ENCODE measurements around the gene DGAT2.

The DGAT2 gene

DNA sequence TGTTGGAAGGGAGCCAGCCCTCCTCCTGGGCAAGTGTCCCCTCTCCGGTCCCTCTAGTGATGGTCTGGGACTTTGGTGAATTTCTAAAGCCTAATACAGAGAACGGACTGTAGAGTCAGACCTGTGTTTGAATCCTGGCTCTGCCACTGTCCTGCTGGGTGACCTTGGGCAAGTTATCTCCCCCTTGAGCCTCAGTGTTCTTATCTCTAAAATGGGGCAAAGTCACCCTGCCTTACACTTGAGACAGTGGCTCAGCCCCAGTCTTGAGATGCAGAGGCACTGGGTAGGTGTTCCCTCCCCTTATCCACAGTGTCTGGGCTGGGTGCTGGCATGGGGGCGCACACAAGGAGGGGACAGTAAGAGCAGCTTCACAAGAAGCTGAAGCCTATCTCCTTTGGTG lies 20.9 kb downstream of the DGAT2 start:
- Histone ChIP-seq H4K20me1 (ENCODE audit: low read depth, low read length) (no peaks in the 10 kb centered on the region), H3K4me3 (ENCODE audit: insufficient read depth, low read length, poor library complexity, severe bottlenecking) (no peak overlapping the region), H3K4me2 (ENCODE audit: low read depth, low read length, poor library complexity, severe bottlenecking) (no peak overlapping the region), H3K9me2 (replicated peaks; ENCODE audit: insufficient read depth, low read length) (no peaks in the 10 kb centered on the region), H3K36me3 (ENCODE audit: low read length) (no peaks in the 10 kb centered on the region), H3K27me3 (ENCODE audit: low read length) (no peaks in the 10 kb centered on the region), H3K27ac (ENCODE audit: low read depth, low read length) (no peak overlapping the region), H3F3A (ENCODE audit: insufficient read depth) (no peaks in the 10 kb centered on the region), H3K79me2 (ENCODE audit: insufficient read depth, low read length) (no peaks in the 10 kb centered on the region), H2AFZ (ENCODE audit: low read depth, low read length, severe bottlenecking) (no peak overlapping the region), H3K9me3 (ENCODE audit: insufficient read depth, low read length) (no peaks in the 10 kb centered on the region), H3K9ac (ENCODE audit: low read length) (no peak overlapping the region)
- TF ChIP-seq EZH2phosphoT487 (conservative IDR thresholded peaks at IDR 0.05; ENCODE audit: low read length) = no peak
- TF ChIP-seq, protein P1, sequence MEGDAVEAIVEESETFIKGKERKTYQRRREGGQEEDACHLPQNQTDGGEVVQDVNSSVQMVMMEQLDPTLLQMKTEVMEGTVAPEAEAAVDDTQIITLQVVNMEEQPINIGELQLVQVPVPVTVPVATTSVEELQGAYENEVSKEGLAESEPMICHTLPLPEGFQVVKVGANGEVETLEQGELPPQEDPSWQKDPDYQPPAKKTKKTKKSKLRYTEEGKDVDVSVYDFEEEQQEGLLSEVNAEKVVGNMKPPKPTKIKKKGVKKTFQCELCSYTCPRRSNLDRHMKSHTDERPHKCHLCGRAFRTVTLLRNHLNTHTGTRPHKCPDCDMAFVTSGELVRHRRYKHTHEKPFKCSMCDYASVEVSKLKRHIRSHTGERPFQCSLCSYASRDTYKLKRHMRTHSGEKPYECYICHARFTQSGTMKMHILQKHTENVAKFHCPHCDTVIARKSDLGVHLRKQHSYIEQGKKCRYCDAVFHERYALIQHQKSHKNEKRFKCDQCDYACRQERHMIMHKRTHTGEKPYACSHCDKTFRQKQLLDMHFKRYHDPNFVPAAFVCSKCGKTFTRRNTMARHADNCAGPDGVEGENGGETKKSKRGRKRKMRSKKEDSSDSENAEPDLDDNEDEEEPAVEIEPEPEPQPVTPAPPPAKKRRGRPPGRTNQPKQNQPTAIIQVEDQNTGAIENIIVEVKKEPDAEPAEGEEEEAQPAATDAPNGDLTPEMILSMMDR (IDR thresholded peaks at IDR 0.05; ENCODE audit: insufficient read depth, low read length, poor library complexity, severe bottlenecking) = no peak

DNA sequence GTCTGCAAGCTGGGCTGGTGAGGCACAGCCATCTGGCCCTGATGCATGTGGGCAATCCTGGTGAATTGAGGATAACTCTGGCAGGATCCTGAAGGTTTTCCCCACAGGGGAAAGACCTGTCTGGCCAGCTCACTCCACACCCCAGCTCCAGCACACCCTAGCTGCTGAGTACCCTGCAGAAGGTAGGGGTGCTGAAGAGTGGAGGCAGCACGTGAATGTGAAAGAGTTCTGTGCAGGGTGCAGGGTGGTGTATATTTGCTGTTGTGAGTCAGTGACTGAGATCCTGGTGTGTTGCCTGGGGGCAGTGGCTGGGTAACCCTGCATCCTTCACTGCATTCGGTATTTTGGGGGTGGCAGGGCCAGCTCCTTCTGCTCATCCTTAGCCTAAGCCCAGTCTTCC lies 22.4 kb downstream of the DGAT2 start:
- H3K9me3 ChIP-seq (ENCODE audit: insufficient read depth, low read length) = no peaks in the 10 kb centered on the region
- H3K27me3 ChIP-seq (ENCODE audit: low read length) = no peaks in the 10 kb centered on the region
- no peak for TF ChIP-seq EZH2phosphoT487 (conservative IDR thresholded peaks at IDR 0.05; ENCODE audit: low read length)
- TF ChIP-seq, protein P1 (IDR thresholded peaks at IDR 0.05; ENCODE audit: insufficient read depth, low read length, poor library complexity, severe bottlenecking) = no peak
- no peak overlapping the region for H3K4me2 ChIP-seq (ENCODE audit: low read depth, low read length, poor library complexity, severe bottlenecking)
- H3K9ac ChIP-seq (ENCODE audit: low read length) = no peak overlapping the region
- H2AFZ ChIP-seq (ENCODE audit: low read depth, low read length, severe bottlenecking) = no peak overlapping the region
- H4K20me1 ChIP-seq (ENCODE audit: low read depth, low read length) = no peaks in the 10 kb centered on the region
- H3K79me2 ChIP-seq (ENCODE audit: insufficient read depth, low read length) = no peaks in the 10 kb centered on the region
- H3K36me3 ChIP-seq (ENCODE audit: low read length) = no peaks in the 10 kb centered on the region
- H3F3A ChIP-seq (ENCODE audit: insufficient read depth) = no peaks in the 10 kb centered on the region
- H3K9me2 ChIP-seq (replicated peaks; ENCODE audit: insufficient read depth, low read length) = no peaks in the 10 kb centered on the region
- no peak overlapping the region for H3K27ac ChIP-seq (ENCODE audit: low read depth, low read length)
- no peak overlapping the region for H3K4me3 ChIP-seq (ENCODE audit: insufficient read depth, low read length, poor library complexity, severe bottlenecking)

DNA sequence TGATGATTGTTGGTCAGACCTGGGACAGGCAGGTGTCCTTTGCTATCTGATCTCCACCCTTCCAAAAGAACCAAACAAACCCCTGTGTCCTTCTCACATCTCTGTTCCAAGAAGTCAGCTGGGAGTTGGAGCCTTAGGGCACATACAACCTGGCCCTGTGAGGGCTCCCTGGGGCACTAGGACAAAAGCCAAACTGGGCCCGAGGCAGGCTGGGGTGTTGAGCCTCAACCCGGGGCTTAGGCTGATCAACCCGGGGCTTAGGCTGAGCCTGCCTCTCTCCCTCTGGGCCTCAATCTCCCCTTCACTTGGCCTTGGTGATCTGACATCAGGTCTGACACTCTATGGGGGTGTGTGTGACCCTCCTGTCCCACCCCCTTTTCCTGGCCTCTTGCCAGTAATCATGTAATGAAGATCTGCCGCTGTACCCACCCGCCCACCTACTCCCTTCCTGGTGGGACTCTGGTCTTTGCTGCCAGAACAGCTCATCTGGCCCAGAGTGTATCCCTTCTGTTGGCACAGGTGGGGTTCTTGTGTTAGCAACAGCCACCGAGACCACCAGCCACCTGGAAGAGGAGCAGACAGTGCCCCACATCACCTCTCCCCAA lies 23.7 kb downstream of the DGAT2 start:
- H3K9me3 ChIP-seq (ENCODE audit: insufficient read depth, low read length) = no peaks in the 10 kb centered on the region
- no peak overlapping the region for H3K4me3 ChIP-seq (ENCODE audit: insufficient read depth, low read length, poor library complexity, severe bottlenecking)
- no peaks in the 10 kb centered on the region for H3K27me3 ChIP-seq (ENCODE audit: low read length)
- no peak overlapping the region for H2AFZ ChIP-seq (ENCODE audit: low read depth, low read length, severe bottlenecking)
- no peaks in the 10 kb centered on the region for H3K9me2 ChIP-seq (replicated peaks; ENCODE audit: insufficient read depth, low read length)
- TF ChIP-seq, protein P1 (IDR thresholded peaks at IDR 0.05; ENCODE audit: insufficient read depth, low read length, poor library complexity, severe bottlenecking) = no peak
- TF ChIP-seq EZH2phosphoT487 (conservative IDR thresholded peaks at IDR 0.05; ENCODE audit: low read length) = no peak
- no peak overlapping the region for H3K4me2 ChIP-seq (ENCODE audit: low read depth, low read length, poor library complexity, severe bottlenecking)
- no peak overlapping the region for H3K27ac ChIP-seq (ENCODE audit: low read depth, low read length)
- no peaks in the 10 kb centered on the region for H3F3A ChIP-seq (ENCODE audit: insufficient read depth)
- H3K36me3 ChIP-seq (ENCODE audit: low read length) = no peaks in the 10 kb centered on the region
- no peaks in the 10 kb centered on the region for H3K79me2 ChIP-seq (ENCODE audit: insufficient read depth, low read length)
- no peak overlapping the region for H3K9ac ChIP-seq (ENCODE audit: low read length)
- H4K20me1 ChIP-seq (ENCODE audit: low read depth, low read length) = no peaks in the 10 kb centered on the region

Measured in SU-DHL-6 (cell line).